Stimulated activated CD4-positive, alpha-beta T cell treated with anti-CD3 and anti-CD28 coated beads, Interleukin-1b, Interleukin-23, amount 100 ng/mL, for 4 hours (primary cell): ENCODE data around the gene RABAC1.
"Not testable (repeated sequence)": the region's sequence is repeated elsewhere in the genome, so short reads cannot be mapped to it uniquely, and the experiment has no call there.

Experiments
- DNase-seq, 2 donors: peaks; one replicate each; pipeline ENCODE4 v3.0.0-alpha.2; 2020; ENCODE audit warnings: low read depth in 2 of 2

The RABAC1 gene

GRCh38 chr19:41947091-41947490 is 12.0 kb downstream of the RABAC1 start:
- DNase-seq, result no peak

GRCh38 chr19:41945135-41945766 is 13.9 kb downstream of the RABAC1 start:
- DNase-seq, result peak; percentile 59 to 75

- DNase-seq, result no peak
Observed at GRCh38 chr19:41944336-41944735, 14.8 kb downstream of the RABAC1 start.

GRCh38 chr19:41941410-41942202 is 17.5 kb downstream of the RABAC1 start:
- DNase-seq, result no peak

- no peak for DNase-seq
Observed at GRCh38 chr19:41940731-41941409, 18.3 kb downstream of the RABAC1 start.

- peak; percentile 51 to 52 for DNase-seq
Observed at GRCh38 chr19:41939861-41940730, 19.0 kb downstream of the RABAC1 start.

- not testable (repeated sequence) for DNase-seq
Observed at GRCh38 chr19:41939209-41939608, 19.9 kb downstream of the RABAC1 start.

- no peak for DNase-seq
Observed at GRCh38 chr19:41937525-41938468, 21.3 kb downstream of the RABAC1 start.

GRCh38 chr19:41936961-41937360 is 22.2 kb downstream of the RABAC1 start:
- no peak for DNase-seq

- no peak for DNase-seq
Observed at GRCh38 chr19:41936416-41936850, 22.7 kb downstream of the RABAC1 start.

GRCh38 chr19:41935760-41936415 is 23.2 kb downstream of the RABAC1 start:
- no peak for DNase-seq

GRCh38 chr19:41934849-41935374 is 24.2 kb downstream of the RABAC1 start:
- DNase-seq, result peak; percentile 63 to 73

- DNase-seq, result no peak
Observed at GRCh38 chr19:41933693-41934426, 25.3 kb downstream of the RABAC1 start.

GRCh38 chr19:41932720-41933332 is 26.3 kb downstream of the RABAC1 start:
- no peak for DNase-seq

GRCh38 chr19:41932259-41932719 is 26.8 kb downstream of the RABAC1 start:
- DNase-seq, result no peak

GRCh38 chr19:41930926-41931592 is 28.1 kb downstream of the RABAC1 start:
- DNase-seq, result no peak

GRCh38 chr19:41930322-41930722 is 28.8 kb downstream of the RABAC1 start:
- DNase-seq, result no peak

- no peak for DNase-seq
Observed at GRCh38 chr19:41929536-41930071, 29.5 kb downstream of the RABAC1 start.
